ENCODE measurements around the gene AP4B1.
A peak's percentile ranks its signal among the peaks of the same experiment; 100 is the strongest.

The AP4B1 gene

GRCh38 chr1:113929750-113930498 is 25.3 kb upstream of the AP4B1 start:
- peak; percentile 63 for DNase-seq

GRCh38 chr1:113928941-113929749 is 24.5 kb upstream of the AP4B1 start, which contains the start of gene HIPK1:
TSS of gene HIPK1 (plus strand) at chr1:113929324.
- DNase-seq: peak; percentile 96

GRCh38 chr1:113928187-113928930 is 23.8 kb upstream of the AP4B1 start:
- DNase-seq: peak; percentile 40

- no peak for DNase-seq
Observed at GRCh38 chr1:113924473-113924872, 19.9 kb upstream of the AP4B1 start.

GRCh38 chr1:113922957-113923356 is 18.4 kb upstream of the AP4B1 start:
- DNase-seq: no peak

- DNase-seq: no peak
Observed at GRCh38 chr1:113918243-113918642, 13.6 kb upstream of the AP4B1 start.

- no peak for DNase-seq
Observed at GRCh38 chr1:113917400-113918082, 12.9 kb upstream of the AP4B1 start.

- no peak for DNase-seq
Observed at GRCh38 chr1:113916974-113917373, 12.4 kb upstream of the AP4B1 start.

GRCh38 chr1:113913887-113914664 is 9.5 kb upstream of the AP4B1 start:
- DNase-seq: no peak

GRCh38 chr1:113913312-113913668 is 8.7 kb upstream of the AP4B1 start:
- DNase-seq: no peak

GRCh38 chr1:113912594-113913311 is 8.2 kb upstream of the AP4B1 start:
- DNase-seq: no peak

- no peak for DNase-seq
Observed at GRCh38 chr1:113905435-113905861, 849 bp upstream of the AP4B1 start.

GRCh38 chr1:113904293-113904673 is 316 bp downstream of the AP4B1 start:
- peak; percentile 73 for DNase-seq

- no peak for DNase-seq
Observed at GRCh38 chr1:113903501-113904292, 902 bp downstream of the AP4B1 start.

GRCh38 chr1:113901191-113901590 is 3.4 kb downstream of the AP4B1 start:
- no peak for DNase-seq

GRCh38 chr1:113899111-113899510 is 5.5 kb downstream of the AP4B1 start:
- no peak for DNase-seq

GRCh38 chr1:113898241-113898814 is 6.3 kb downstream of the AP4B1 start:
- DNase-seq: peak; percentile 20

GRCh38 chr1:113895961-113896360 is 8.6 kb downstream of the AP4B1 start:
- DNase-seq: no peak

- DNase-seq: no peak
Observed at GRCh38 chr1:113895098-113895497, 9.5 kb downstream of the AP4B1 start.

GRCh38 chr1:113893267-113893666 is 11.3 kb downstream of the AP4B1 start:
- no peak for DNase-seq

Data from suppressor macrophage treated with lipopolysaccharide for 4 hours (primary cell).